C4-2B (cell line): ENCODE data around the gene PAGR1.
"Not testable (repeated sequence)": the region's sequence is repeated elsewhere in the genome, so short reads cannot be mapped to it uniquely, and the experiment has no call there.

Source experiments
- H3K27ac ChIP-seq: fragments of 450-650 bp; 2 replicates; pipeline ENCODE4 v1.5.1; 2017
- ZFX ChIP-seq: fragments of 450-650 bp; IDR thresholded peaks from 2 replicates; pipeline ENCODE4 v1.6.1; 2017
- TF ChIP-seq, protein P1 (sequence below): fragments of 450-650 bp; conservative IDR thresholded peaks from 2 replicates; pipeline ENCODE4 v1.5.1; 2017; ENCODE audit warnings: mild to moderate bottlenecking

The PAGR1 gene

DNA sequence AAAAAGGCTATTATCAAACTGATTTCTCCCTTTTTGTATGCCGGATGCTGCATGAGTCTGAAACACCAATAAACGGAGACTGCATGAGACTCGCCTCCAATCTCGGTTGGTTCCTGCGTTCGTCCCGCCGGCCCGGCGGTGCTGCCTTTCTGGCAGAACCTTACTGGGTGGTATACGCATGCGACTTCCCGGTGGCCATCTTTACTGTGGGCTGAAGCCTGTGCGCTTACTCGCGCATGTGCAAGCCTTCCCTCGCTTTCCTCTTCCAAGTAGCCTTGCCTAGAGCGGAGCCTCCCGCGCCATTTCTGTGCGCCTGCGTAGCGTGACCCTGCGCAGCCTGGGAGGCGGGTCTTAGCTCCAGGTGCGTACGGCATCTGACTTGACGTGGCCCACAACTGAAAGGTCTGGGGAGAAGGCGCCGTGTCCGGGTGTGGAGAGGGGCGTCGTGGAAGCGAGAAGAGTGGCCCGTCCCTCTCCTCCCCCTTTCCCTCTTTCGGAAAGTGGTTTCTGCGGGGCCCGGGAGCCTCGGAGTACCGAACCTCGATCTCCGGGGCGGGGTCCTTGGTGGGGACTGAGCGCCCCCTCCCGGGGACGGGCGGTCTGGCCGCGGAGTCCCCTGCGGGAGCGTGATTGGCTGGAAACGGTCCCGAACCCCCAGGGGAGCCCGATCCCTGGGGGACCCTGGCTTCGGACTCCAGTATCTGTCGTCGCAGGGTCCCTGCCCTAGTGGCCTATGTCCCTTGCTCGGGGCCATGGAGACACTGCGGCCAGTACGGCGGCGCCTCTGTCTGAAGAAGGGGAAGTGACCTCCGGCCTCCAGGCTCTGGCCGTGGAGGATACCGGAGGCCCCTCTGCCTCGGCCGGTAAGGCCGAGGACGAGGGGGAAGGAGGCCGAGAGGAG is at the start of gene PAGR1:
TSS of gene PAGR1 (plus strand) at position 360 of the 901 bp plus-strand sequence. CDS start at position 734, 374 bp downstream.
- TF ChIP-seq, protein P1, sequence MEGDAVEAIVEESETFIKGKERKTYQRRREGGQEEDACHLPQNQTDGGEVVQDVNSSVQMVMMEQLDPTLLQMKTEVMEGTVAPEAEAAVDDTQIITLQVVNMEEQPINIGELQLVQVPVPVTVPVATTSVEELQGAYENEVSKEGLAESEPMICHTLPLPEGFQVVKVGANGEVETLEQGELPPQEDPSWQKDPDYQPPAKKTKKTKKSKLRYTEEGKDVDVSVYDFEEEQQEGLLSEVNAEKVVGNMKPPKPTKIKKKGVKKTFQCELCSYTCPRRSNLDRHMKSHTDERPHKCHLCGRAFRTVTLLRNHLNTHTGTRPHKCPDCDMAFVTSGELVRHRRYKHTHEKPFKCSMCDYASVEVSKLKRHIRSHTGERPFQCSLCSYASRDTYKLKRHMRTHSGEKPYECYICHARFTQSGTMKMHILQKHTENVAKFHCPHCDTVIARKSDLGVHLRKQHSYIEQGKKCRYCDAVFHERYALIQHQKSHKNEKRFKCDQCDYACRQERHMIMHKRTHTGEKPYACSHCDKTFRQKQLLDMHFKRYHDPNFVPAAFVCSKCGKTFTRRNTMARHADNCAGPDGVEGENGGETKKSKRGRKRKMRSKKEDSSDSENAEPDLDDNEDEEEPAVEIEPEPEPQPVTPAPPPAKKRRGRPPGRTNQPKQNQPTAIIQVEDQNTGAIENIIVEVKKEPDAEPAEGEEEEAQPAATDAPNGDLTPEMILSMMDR: peak; percentile 97
- 0 out of 2 replicates have a peak, but pooled peaks have one; percentile 35 for TF ChIP-seq ZFX

DNA sequence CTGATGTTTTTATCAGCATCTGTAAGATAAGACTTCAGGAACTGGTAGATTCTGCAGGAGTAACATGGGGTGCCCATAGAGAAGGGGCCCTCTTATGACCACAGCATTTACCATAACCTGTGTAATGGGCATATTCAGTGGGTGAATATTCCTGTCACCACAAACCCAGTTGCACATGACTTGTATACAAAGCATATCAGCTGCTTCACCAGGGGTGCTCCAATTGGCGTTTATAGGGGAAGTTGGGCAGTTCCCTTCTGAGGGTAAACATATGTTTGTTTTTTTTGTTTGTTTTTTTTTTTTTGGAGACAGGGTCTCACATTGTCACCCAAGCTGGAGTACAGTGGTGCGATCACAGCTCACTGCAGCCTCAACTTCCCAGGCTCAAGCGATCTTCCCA is 49.4 kb upstream of the PAGR1 start:
- peak overlapping the region; percentile 88 for H3K27ac ChIP-seq
- TF ChIP-seq, protein P1: no peak

More for the DNA sequence above, at the start of gene PAGR1:
- peak within 1 kb of the TSS; percentile 96 for H3K27ac ChIP-seq

DNA sequence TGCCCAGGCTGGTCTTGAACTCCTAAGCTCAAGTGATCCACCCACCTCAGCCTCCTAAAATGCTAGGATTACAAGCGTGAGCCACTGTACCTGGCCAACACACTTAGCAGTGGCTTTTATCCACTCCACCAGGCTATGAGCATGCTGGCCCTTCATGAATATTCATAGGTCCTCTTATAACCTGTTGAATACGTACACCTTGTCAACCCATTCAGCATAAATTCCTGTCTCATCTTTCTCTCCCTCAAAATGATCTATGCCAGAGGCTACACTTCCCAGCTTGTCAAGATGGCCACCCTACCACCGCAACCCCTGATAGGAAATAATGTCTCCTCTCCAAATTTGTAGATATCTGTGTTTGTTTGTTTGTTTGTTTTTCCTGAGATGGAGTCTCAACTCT is 48.9 kb upstream of the PAGR1 start:
- no peak for TF ChIP-seq ZFX
- TF ChIP-seq, protein P1: no peak
- H3K27ac ChIP-seq: peak overlapping the region; percentile 88

DNA sequence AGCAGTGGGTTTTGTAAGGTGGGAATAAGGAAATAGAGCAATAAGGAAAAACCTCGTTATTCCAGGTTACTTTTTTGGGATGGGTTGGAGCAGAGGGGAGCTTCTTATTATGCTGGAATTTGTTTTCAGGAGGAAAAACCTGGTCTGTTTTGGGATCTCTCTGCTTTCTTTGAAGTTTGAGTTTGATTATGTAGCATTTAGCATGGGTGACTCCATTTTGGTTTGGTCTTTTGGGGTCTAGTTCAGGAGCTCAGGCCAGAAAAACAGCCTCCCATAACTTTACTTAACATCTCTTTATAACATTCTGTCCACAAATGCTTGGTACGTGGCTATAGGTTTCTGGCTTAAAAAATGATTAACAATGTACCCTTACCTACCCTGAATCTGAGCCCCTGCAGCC is 46.4 kb upstream of the PAGR1 start:
- TF ChIP-seq, protein P1: no peak
- TF ChIP-seq ZFX: no peak
- no peak overlapping the region for H3K27ac ChIP-seq

DNA sequence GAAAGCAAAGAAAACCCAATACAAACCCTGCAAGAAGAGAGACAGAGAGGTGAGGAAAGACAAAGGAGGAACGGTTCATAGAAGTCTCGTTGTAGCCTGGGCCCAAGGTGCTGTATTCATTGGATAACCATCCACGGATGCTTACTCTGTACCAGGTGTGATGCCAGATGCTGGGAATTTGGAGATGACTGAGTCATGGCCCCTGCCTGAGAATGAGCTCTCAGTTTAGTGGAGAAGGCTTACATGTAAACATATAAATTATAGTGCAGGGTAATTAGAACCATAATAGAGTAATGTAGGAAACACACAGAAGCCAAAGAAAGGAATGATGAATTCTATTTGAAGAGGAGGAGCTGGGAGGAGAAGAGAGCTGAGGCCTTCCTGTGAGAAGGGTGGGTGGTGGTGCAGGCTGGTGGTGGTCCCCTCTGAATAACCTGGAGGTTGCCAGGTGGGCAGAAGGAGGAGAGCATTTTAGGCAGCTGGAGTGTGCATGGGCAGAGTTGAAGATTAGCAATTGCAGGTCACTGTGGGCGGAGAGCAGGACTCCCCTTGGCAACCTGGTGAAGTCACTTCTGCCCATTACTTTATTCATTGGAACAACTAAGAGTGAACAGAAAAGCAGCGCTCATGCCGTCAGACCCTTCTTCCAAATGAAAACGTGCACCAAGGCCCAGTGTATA is 45.6 kb upstream of the PAGR1 start:
- no peak overlapping the region for H3K27ac ChIP-seq
- TF ChIP-seq, protein P1: no peak
- TF ChIP-seq ZFX: no peak

DNA sequence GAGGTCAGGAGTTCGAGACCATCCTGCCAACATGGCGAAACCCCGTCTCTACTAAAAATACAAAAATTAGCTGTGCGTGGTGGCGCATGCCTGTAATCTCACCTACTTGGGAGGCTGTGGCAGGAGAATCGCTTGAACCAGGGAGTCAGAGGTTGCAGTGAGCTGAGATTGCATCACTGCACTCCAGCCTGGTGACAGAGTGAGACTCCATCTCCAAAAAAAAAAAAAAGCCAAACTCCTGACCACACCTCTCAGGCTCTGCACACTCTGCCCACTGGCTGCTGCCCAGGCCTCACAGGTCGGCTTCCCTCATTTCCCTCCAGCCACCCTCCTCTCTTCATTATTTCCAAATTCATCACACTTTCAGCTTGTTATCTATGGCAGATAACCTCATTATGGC is 43.6 kb upstream of the PAGR1 start:
- not testable (repeated sequence) for H3K27ac ChIP-seq

DNA sequence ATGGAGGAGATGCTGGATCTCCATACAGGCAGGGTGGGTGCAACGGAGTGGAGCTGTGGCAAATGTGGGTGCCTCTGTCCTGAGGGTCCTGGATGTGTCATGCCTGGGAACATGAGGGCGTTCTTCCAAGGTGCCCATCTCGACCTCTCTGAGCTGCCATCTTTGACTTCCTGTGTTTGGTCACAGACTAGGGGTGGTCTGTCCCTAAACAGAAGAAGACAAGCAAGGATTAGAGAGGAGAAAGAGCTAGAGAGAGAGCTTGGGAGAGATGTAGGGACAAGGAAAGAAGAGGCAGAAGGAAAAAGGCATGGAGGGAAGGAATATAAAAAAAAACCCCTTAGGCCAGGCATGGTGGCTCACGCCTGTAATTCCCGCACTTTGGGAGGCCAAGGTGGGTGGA is 41.2 kb upstream of the PAGR1 start:
- no peak overlapping the region for H3K27ac ChIP-seq
- no peak for TF ChIP-seq ZFX
- TF ChIP-seq, protein P1: no peak
